GM23338 (cell line): ENCODE results near the gene AQP10. TPM values are rescaled to one million over a fixed set of nuclear protein-coding genes. Genes with fewer than 3 reads are reported as not detected.

ENCODE experiments used
- ATAC-seq: fragments of 200-7000 bp; cut with Tn5 transposase; 3 replicates; pipeline ENCODE4 v1.9.1; 2020
- DNase-seq: peaks from one replicate; pipeline ENCODE4 v3.0.0-alpha.2; 2015; ENCODE audit warnings: low spot score
- H2AFZ ChIP-seq: fragments of 200-600 bp; sonication (generic); 2 replicates; pipeline ENCODE4 v1.8.0; 2016; ENCODE audit warnings: antibody characterized with exemption, mild to moderate bottlenecking, moderate library complexity
- H3F3A ChIP-seq: fragments of 200-600 bp; sonication (generic); replicated peaks from 2 replicates; pipeline ENCODE4 v1.8.0; 2017; ENCODE audit warnings: antibody characterized with exemption, mixed run types, low read depth
- H3K27ac ChIP-seq: fragments of 200-600 bp; sonication (generic); 2 replicates; pipeline ENCODE4 v1.6.1; 2016; ENCODE audit warnings: low read depth
- H3K27me3 ChIP-seq: fragments of 200-600 bp; sonication (generic); 2 replicates; pipeline ENCODE4 v1.8.0; 2016; ENCODE audit warnings: mild to moderate bottlenecking, mixed run types, moderate library complexity; ENCODE audit not compliant: insufficient read depth
- H3K36me3 ChIP-seq: fragments of 200-600 bp; sonication (generic); 2 replicates; pipeline ENCODE4 v1.8.0; 2016; ENCODE audit warnings: mild to moderate bottlenecking; ENCODE audit not compliant: insufficient read depth
- H3K4me1 ChIP-seq: fragments of 200-600 bp; sonication (generic); 2 replicates; pipeline ENCODE4 v1.8.0; 2016; ENCODE audit warnings: mild to moderate bottlenecking, moderate library complexity; ENCODE audit not compliant: insufficient read depth
- H3K4me2 ChIP-seq: fragments of 200-600 bp; sonication (generic); 2 replicates; pipeline ENCODE4 v1.7.1; 2017; ENCODE audit warnings: mixed run types
- H3K4me3 ChIP-seq: fragments of 200-600 bp; sonication (generic); 2 replicates; pipeline ENCODE4 v1.6.1; 2016; ENCODE audit warnings: mixed run types
- H3K79me2 ChIP-seq: fragments of 200-600 bp; sonication (generic); replicated peaks from 2 replicates; pipeline ENCODE4 v1.8.0; 2017; ENCODE audit warnings: mild to moderate bottlenecking; ENCODE audit not compliant: insufficient read depth
- H3K9me2 ChIP-seq: fragments of 200-600 bp; sonication (generic); 2 replicates; pipeline ENCODE4 v1.8.0; 2017; ENCODE audit not compliant: insufficient read depth
- H4K20me1 ChIP-seq: fragments of 200-600 bp; sonication (generic); replicated peaks from 2 replicates; pipeline ENCODE4 v1.8.0; 2017; ENCODE audit warnings: mild to moderate bottlenecking; ENCODE audit not compliant: insufficient read depth
- H3K27ac Mint-ChIP-seq: 2 replicates; pipeline ENCODE4 v1.8.0; 2020; ENCODE audit warnings: inconsistent platforms, mild to moderate bottlenecking, moderate library complexity, mixed read lengths
- H3K27me3 Mint-ChIP-seq: 3 replicates; pipeline ENCODE4 v1.8.0; 2022; ENCODE audit warnings: low read depth, mild to moderate bottlenecking, moderate library complexity, mixed read lengths, inconsistent platforms; ENCODE audit not compliant: insufficient read depth, poor library complexity
- H3K36me3 Mint-ChIP-seq: 3 replicates; pipeline ENCODE4 v1.8.0; 2021; ENCODE audit warnings: low read depth, mild to moderate bottlenecking, inconsistent platforms, moderate library complexity, mixed read lengths
- H3K4me1 Mint-ChIP-seq: 3 replicates; pipeline ENCODE4 v1.8.0; 2020; ENCODE audit warnings: mild to moderate bottlenecking, inconsistent platforms, mixed read lengths
- H3K4me3 Mint-ChIP-seq: 3 replicates; pipeline ENCODE4 v1.8.0; 2021; ENCODE audit warnings: moderate library complexity, mild to moderate bottlenecking, inconsistent platforms, mixed read lengths
- H3K9me3 Mint-ChIP-seq: 3 replicates; pipeline ENCODE4 v1.8.0; 2020; ENCODE audit warnings: moderate library complexity, mild to moderate bottlenecking, inconsistent platforms, mixed read lengths
- CREB1 ChIP-seq: fragments of 250-450 bp; sonication (Bioruptor Pico); IDR thresholded peaks from 2 replicates; pipeline ENCODE4 v1.5.0; 2020; ENCODE audit warnings: low read depth, mild to moderate bottlenecking, moderate library complexity
- CTCF ChIP-seq, 2 experiments: fragments of 200-600 bp in 1 of 2; sonication (generic) in 1 of 2; conservative IDR thresholded peaks; 2 replicates each; pipeline versions ENCODE4 v1.5.1 to v1.6.1; 2016 to 2017; ENCODE audit warnings: antibody characterized with exemption in 2 of 2, low read depth in 2 of 2, mild to moderate bottlenecking in 2 of 2, moderate library complexity in 1 of 2
- ETS1 ChIP-seq: IDR thresholded peaks from 2 replicates; pipeline ENCODE4 v1.6.1; 2016; ENCODE audit warnings: antibody characterized with exemption
- EZH2phosphoT487 ChIP-seq: fragments of 200-600 bp; sonication (generic); IDR thresholded peaks from one replicate; pipeline ENCODE4 v1.8.1; 2018; ENCODE audit warnings: antibody characterized with exemption; ENCODE audit not compliant: unreplicated experiment
- NANOG ChIP-seq: IDR thresholded peaks from 2 replicates; pipeline ENCODE4 v1.6.1; 2016; ENCODE audit warnings: antibody characterized with exemption, borderline replicate concordance
- POLR2AphosphoS5 ChIP-seq: IDR thresholded peaks from 2 replicates; pipeline ENCODE4 v1.6.1; 2016; ENCODE audit warnings: antibody characterized with exemption, low read depth
- REST ChIP-seq: IDR thresholded peaks from one replicate; pipeline ENCODE4 v1.6.1; 2018; ENCODE audit warnings: antibody characterized with exemption; ENCODE audit not compliant: unreplicated experiment
- polyA plus RNA-seq: library from polyadenylated mRNA; unstranded; fragments of >200 nt; fragmentation: Nextera tagmentation; extraction: Ambion mirVana; gene quantifications from 2 replicates; pipeline ENCODE4 v1.2.1, GENCODE V29; 2016
- total RNA-seq: library from RNA; depleted of rRNA; stranded (reverse); fragments of >200 nt; shearing (Covaris generic); gene quantifications from 2 replicates; pipeline ENCODE4 v1.2.3, GENCODE V29; 2014

The AQP10 gene
- total and polyA plus RNA-seq, 2 experiments from 2014 or later = not detected

- no peaks in the 10 kb centered on the region for H3K36me3 ChIP-seq
- H2AFZ ChIP-seq = peak overlapping the region; percentile 90; the same call in 1 of the 2 replicates
- no peaks in the 10 kb centered on the region for H3K27me3 ChIP-seq
- no peak for TF ChIP-seq NANOG
- no peak for TF ChIP-seq EZH2phosphoT487
- no peak for TF ChIP-seq CTCF (conservative IDR thresholded peaks at IDR 0.05; ENCODE audit: low read depth in 2 of 2)
- TF ChIP-seq POLR2AphosphoS5 = no peak
- TF ChIP-seq REST = no peak
- TF ChIP-seq ETS1 = no peak
- TF ChIP-seq CREB1 (CRISPR knock-in tag) = no peak
- peaks cover 11% of the 10 kb centered on the region for H3F3A ChIP-seq
- H3K9me2 ChIP-seq = no peaks in the 10 kb centered on the region
- ATAC-seq (no peak), DNase-seq (no peak)
- H3K27me3 Mint-ChIP-seq = peaks cover 26% of the 10 kb centered on the region
- peaks cover 32% of the 10 kb centered on the region for H3K4me1 Mint-ChIP-seq
- peak overlapping the region; percentile 80 for H3K4me2 ChIP-seq
- H3K27ac Mint-ChIP-seq = no peak overlapping the region
- peak overlapping the region; percentile 89 for H3K4me3 ChIP-seq
- no peaks in the 10 kb centered on the region; the same call in 2 of the 3 replicates for H3K36me3 Mint-ChIP-seq
- no peaks in the 10 kb centered on the region for H3K9me3 Mint-ChIP-seq
- peaks cover 16% of the 10 kb centered on the region for H3K79me2 ChIP-seq
- H4K20me1 ChIP-seq = peaks cover 7% of the 10 kb centered on the region
- no peak overlapping the region for H3K27ac ChIP-seq
- H3K4me1 ChIP-seq = peaks cover 24% of the 10 kb centered on the region
- H3K4me3 Mint-ChIP-seq = peak overlapping the region; percentile 94
These were observed 3.3 kb downstream of the AQP10 start for GRCh38 chr1:154324241-154324640.
